Measurements from ENCODE around the gene WWC2.

WWC2 gene

DNA sequence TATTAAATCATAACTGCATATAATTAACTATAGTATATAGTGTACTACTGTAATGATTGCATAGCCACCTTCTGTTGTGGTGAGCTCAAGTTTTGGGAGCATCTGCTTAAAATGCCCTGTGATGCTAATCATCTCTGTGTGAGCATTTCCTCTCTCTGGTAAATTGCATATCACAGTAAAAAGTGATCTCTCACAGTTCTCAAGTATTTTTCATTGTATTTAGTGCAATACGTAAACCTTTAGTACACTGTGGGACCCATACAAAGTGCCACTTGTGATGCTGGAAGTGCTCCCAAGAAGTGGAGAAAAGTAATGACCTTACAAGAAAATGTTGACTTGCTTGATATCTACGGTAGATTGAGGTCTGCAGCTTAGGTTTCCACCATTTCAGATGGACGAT, 82.0 kb downstream of the WWC2 start:
- TF ChIP-seq, protein P1, sequence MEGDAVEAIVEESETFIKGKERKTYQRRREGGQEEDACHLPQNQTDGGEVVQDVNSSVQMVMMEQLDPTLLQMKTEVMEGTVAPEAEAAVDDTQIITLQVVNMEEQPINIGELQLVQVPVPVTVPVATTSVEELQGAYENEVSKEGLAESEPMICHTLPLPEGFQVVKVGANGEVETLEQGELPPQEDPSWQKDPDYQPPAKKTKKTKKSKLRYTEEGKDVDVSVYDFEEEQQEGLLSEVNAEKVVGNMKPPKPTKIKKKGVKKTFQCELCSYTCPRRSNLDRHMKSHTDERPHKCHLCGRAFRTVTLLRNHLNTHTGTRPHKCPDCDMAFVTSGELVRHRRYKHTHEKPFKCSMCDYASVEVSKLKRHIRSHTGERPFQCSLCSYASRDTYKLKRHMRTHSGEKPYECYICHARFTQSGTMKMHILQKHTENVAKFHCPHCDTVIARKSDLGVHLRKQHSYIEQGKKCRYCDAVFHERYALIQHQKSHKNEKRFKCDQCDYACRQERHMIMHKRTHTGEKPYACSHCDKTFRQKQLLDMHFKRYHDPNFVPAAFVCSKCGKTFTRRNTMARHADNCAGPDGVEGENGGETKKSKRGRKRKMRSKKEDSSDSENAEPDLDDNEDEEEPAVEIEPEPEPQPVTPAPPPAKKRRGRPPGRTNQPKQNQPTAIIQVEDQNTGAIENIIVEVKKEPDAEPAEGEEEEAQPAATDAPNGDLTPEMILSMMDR (IDR thresholded peaks at IDR 0.05): no peak

DNA sequence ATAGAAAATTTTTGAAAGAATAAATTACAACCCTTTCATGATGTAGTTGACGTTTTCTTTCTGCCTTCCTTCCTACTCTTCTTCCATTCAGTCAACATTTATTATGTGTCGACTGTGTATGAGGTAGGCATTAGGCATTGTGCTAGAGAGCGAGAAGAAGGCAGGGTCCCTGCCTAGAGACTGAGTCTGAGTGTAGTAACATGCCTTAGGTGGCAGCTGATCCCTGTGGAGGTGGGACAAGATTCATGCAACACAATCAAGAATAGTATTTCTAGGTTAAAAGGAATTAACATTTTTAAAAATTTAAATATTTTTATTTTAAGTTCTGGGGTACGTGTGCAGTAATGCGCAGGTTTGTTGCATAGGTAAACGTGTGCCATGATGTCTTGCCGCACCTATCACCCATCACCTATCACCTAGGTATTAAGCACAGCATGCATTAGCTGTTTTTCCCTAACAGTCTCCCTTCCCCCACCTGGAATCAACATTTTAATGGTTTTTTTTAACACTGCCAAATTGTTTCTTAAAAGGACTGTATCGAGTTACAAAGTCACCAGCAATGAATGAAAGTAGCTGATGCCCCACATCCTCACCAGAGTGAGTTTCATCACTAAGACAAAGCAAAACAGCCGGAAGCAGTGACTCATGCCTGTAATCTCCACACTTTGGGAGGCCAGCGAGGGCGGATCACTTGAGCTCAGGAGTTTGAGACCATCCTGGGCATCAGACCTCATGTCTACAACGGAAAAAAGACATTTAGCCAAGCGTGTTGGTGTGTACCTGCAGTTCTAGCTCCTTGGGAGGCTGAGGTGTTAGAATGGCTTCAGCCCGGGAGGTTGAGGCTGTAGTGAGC, 84.0 kb downstream of the WWC2 start:
- TF ChIP-seq, protein P1 (IDR thresholded peaks at IDR 0.05): no peak

DNA sequence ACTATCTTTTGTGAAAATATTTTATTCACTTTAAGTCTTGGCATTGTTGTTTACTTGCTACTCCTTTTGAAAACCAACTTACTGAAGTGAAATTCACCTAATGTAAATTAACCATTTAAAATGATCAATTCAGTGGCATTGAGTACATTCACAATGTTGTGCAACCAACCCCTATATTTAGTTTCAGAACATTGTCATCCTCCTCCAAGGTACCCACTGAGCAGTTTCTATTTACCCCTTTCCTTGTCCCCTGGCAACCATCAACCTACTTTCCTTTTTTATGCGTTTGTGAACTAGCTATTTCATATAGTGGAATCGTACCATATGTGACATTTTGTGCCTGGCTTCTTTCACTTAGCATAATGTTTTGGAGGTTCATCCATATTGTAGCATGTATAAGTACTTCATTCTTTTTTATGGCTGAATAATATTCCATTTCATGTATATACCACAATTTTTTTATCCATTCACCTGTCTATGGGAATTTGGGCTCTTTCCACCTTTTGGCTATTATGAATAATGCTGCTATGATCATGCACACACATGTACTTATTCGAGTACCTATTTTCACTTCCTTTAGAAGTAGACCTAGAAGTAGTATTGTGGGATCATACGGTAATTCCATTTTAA, 85.0 kb downstream of the WWC2 start:
- TF ChIP-seq, protein P1 (IDR thresholded peaks at IDR 0.05): no peak

DNA sequence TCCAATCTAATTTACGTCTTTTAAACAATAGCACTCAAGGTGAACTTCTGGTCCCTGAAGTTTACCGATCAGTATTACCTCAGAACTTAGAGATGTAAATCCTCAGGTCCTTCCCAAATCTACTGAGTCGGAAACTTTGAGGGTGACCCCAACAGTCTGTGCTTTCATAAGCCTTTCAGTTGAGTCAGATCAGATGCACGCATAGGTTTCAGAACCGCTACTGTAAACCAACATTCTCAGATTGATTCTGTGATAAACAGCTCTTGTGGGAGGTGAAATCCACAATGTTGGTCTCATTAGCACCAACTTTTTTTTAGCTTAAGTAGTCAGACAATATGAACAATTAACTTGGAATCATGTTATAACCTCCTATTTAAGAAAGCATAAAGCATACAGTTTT, 86.0 kb downstream of the WWC2 start:
- TF ChIP-seq, protein P1 (IDR thresholded peaks at IDR 0.05): no peak

DNA sequence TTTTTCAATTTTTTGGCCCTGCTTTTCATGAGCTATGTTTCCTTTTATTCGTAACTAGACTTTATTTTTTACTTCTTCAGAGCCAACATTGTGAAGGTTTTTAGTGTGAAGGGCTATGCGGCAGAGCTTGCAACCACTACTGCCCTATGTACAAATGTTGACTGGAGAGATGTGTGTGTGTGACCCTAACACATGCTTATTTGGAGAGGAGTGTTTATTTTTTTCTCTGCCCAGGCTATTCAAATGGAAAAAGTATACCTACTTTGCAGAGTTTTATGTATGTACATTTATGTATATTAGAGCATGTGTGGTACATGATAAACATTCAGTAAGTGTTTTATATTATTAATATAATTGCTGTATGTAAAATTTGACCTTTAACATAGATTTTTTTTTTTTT, 86.5 kb downstream of the WWC2 start:
- TF ChIP-seq, protein P1 (IDR thresholded peaks at IDR 0.05): no peak

DNA sequence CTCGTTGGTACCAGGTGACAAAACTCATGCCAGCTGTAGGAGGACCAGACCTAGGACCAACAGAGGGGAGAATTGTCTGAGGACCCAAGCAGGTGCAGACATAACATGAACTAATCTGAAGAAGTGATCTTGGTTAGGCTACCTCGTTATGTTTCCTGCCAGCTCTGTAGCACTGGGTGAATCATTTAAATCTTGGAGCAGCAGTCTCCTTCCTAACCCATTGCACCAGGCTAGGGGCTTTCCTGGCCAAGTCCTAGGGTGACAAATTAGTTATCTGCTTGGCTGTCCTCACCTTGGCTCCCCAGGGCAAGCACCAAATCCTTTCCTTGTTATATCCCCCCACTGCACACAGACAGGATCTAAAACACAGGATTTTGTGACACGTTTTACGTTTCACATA, 87.8 kb downstream of the WWC2 start:
- TF ChIP-seq, protein P1 (IDR thresholded peaks at IDR 0.05): no peak

DNA sequence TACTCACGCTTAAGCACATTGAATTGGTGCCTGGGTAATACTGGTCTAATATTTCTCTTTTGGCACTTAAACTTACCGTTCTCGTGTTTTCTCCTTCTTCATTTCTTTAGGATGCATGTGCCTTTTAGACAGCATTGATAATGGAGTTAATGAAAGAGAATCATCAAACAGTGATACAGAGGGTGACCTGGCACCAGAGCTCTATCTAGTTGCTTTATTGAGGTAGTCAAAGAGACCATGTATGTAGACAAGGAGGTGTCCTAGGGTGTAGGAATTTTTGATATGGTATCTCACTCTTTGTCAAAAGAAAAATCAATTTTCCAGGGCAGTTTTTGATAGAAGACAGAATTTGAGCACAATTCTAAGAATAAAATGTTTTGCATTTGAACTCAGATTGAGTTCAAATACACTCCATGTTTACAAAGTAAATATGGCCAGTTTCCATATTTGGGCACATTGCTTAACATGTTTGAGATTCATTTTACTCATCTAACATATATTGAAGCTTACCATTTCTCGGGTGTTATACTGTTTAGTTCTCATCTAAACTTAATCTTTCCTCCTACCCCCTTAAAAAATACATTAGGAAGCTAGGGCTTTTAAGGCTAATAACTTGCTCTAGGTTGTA, 92.0 kb downstream of the WWC2 start:
- TF ChIP-seq, protein P1 (IDR thresholded peaks at IDR 0.05): no peak

All from LNCAP (cell line).